NT2/D1 (cell line): ENCODE results near the gene MFAP2.

Experiments
- SUZ12 ChIP-seq: IDR thresholded peaks from 2 replicates; pipeline ENCODE4 v1.6.1; 2011; ENCODE audit not compliant: insufficient read length, insufficient read depth; ENCODE audit errors: extremely low read depth
- YY1 ChIP-seq: IDR thresholded peaks from 2 replicates; pipeline ENCODE4 v1.6.1; 2011; ENCODE audit not compliant: insufficient read length, insufficient read depth
- ZNF274 ChIP-seq: IDR thresholded peaks from 2 replicates; pipeline ENCODE4 v1.6.1; 2011; ENCODE audit warnings: mild to moderate bottlenecking, low read depth, low read length

GRCh38 chr1:17008208-17008855 is 27.9 kb upstream of the MFAP2 start:
- TF ChIP-seq ZNF274 (no peak), SUZ12 (no peak), YY1 (no peak)
